HG02885 (cell line): ENCODE data around the gene RAB13.
A peak's percentile ranks its signal among the peaks of the same experiment; 100 is the strongest.
"Not testable (repeated sequence)": the region's sequence is repeated elsewhere in the genome, so short reads cannot be mapped to it uniquely, and the experiment has no call there.

Experiments used
- ATAC-seq: cut with Tn5 transposase; IDR thresholded peaks from one replicate; pipeline ENCODE4 v1.9.1; 2021; ENCODE audit warnings: mild to moderate bottlenecking; ENCODE audit not compliant: unreplicated experiment, poor library complexity

RAB13 gene

GRCh38 chr1:153979091-153979490 lies 7.0 kb downstream of the RAB13 start:
- not testable (repeated sequence) for ATAC-seq

DNA sequence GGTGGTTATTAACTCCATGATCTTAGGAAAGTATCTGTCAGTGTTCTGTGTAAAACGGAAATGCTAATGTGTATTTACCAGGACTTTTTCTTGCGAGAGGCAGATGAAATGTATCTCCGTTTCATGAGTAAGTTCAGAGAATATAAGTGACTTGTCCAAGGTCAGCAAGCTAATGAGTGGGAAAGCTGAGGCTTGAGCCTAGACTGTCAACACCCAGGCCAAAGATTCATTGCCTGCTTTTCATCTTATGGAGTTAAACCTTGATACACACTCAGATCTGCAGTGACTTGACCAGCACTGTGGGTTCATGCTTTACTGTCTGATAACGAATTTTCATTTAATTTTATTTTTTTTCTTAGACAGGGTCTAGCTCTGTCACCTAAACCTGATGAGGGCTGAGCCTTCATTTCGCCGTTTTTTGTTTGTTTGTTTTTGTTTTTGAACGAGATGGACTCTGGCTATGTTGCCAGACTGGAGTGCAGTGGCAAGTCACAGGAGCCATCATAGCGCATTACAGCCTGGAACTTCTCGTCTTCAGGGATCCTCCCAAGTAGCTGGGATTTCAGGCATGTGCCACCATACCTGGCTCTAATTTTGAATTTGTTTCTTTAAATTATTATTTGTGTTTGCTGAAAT lies 7.7 kb downstream of the RAB13 start:
- ATAC-seq, result no peak

DNA sequence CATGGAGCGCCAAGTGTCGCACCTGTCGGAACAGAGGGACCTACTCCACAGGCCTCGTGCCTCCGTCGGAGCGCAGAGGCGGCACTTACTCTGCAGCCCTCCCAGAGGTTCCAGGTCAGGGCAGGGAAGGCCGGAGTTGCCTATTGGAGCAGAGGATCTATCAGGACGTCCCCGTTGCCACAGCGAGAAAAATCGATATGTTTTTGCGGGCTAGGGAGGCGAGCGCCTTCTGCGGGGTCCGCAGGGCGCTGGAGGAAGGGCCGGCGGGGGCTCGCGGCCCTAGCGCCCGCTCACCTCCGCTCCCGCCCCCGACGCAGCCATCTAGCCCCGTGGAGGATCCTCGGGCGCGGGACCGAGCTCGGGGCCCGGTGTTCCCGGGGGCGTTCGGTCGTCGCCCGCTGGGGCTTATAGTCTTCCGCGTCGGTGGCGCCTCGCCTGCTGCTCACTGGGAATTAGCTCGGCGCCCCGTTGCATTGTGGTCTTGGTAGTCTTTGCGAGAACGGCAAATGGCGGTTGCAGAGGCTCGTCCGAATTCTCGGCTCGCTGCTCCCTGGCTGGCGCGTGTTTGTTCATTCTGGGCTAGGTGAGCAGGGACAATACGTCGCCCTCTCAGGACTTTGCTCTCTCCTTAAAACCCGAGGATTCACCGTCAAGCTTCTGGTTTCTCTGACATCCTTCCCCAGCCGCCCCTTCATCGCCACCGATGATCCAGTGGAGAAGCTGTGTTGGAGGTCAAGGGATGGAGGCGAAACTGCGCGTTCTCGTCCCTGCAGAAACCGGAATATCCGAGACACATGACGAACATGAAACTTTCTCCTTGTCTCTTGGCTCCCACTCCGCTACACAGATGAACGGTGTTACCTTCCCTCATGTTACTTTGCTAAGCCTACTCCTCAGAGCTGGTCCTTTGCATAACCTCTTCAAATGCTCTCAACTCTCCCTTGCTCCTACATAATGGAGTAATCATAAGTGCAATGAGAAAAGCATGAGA lies 8.6 kb downstream of the RAB13 start, which contains the start of gene JTB:
Gene JTB (minus strand): TSS at position 425 of the 991 bp plus-strand sequence. CDS start 422 bp downstream, at position 3.
- peak; percentile 85 for ATAC-seq

- no peak for ATAC-seq
These were observed 9.3 kb downstream of the RAB13 start for GRCh38 chr1:153976819-153977249.

GRCh38 chr1:153973525-153973924 lies 12.6 kb downstream of the RAB13 start:
- ATAC-seq, result no peak

DNA sequence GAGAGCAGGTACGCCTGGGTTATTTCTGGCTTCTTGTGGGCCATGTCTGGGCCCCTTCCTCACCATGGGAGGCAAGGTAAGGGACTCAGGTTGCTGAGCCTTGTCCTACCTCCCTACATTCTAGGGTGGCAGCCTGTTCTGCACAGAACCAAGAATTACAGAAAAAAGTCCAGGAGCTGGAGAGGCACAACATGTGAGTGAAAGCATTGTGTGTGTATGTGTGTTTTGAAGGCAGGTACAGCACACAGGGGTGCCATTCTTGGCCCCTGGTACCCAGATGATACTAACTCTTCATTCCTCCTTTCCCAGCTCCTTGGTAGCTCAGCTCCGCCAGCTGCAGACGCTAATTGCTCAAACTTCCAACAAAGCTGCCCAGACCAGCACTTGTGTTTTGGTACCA lies 13.1 kb downstream of the RAB13 start:
- ATAC-seq, result no peak

GRCh38 chr1:153970346-153970745 lies 15.8 kb downstream of the RAB13 start:
- ATAC-seq, result no peak

DNA sequence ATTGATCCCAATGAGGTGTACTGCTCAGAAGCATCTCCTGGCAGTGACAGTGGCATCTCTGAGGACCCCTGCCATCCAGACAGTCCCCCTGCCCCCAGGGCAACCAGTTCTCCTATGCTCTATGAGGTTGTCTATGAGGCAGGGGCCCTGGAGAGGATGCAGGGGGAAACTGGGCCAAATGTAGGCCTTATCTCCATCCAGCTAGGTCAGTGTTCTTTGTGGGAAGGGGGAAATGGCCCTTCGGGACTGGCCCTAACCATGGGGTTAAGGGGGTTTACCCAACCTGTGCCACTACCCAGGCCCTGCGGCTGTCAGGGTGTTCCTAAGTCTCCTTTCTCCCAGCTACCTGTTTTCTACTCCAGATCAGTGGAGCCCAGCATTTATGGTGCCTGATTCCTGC lies 17.2 kb downstream of the RAB13 start:
- no peak for ATAC-seq

DNA sequence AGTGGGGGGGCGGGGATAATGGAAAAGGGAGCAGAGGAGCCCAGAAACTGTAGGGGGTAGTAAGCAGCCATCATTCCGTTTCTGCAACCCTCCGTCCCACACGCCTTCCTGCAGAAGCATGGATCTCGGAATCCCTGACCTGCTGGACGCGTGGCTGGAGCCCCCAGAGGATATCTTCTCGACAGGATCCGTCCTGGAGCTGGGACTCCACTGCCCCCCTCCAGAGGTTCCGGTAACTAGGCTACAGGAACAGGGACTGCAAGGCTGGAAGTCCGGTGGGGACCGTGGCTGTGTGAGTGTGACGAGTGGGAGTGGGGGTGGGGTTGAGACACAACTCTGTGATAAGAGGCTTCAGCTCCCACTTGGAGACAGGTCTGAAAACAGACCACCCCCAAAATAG lies 17.7 kb downstream of the RAB13 start:
- no peak for ATAC-seq

GRCh38 chr1:153968000-153968363 lies 18.2 kb downstream of the RAB13 start:
- no peak for ATAC-seq

DNA sequence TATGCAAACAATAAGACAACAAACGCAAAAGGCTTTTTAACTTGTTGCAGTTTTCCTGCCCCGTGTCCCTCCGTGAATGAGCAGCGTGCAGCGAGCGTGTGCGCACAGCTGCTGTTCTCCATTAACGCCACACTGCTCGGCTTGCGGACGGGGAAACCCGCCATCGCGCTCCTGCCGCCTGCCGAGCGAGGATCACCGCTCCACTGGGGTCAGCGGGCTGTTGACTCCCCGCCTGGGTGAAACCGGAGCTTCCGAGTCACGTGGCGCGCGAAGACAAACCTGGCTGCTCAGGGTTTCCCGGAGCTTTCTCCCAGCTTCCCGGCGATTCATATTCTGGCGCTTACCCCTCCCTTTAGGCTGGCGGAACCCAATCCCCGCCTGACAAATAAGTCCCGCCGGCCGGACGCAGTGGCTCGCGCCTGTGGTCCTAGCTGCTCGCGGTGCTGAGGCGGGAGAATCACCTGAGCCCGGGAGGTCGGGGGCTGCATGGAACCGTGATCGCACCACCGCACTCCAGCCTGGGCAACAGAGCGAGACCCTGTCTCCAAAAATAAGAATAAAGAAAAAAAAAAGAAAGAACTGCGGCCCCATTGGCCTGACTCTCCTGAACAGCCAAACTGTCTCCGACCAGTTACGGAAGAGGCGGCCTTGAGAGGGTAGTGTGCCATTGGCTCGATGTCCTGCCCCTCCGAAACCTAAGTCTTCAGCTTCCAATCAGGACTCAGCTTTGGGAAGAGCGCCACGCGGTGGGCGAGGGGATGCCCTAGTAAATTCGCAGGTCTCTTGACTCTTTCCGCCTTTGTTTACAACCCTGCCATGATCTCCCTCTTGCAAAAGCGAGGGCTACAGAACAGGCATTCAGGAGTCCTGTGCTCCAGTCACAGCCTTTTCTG lies 18.8 kb downstream of the RAB13 start, which contains the start of gene CREB3L4:
Gene CREB3L4 (plus strand): TSS at position 796 of the 893 bp plus-strand sequence. CDS start 624 bp downstream, outside the sequence.
- peak; percentile 75 for ATAC-seq

- no peak for ATAC-seq
These were observed 22.2 kb downstream of the RAB13 start for GRCh38 chr1:153963850-153964331.

DNA sequence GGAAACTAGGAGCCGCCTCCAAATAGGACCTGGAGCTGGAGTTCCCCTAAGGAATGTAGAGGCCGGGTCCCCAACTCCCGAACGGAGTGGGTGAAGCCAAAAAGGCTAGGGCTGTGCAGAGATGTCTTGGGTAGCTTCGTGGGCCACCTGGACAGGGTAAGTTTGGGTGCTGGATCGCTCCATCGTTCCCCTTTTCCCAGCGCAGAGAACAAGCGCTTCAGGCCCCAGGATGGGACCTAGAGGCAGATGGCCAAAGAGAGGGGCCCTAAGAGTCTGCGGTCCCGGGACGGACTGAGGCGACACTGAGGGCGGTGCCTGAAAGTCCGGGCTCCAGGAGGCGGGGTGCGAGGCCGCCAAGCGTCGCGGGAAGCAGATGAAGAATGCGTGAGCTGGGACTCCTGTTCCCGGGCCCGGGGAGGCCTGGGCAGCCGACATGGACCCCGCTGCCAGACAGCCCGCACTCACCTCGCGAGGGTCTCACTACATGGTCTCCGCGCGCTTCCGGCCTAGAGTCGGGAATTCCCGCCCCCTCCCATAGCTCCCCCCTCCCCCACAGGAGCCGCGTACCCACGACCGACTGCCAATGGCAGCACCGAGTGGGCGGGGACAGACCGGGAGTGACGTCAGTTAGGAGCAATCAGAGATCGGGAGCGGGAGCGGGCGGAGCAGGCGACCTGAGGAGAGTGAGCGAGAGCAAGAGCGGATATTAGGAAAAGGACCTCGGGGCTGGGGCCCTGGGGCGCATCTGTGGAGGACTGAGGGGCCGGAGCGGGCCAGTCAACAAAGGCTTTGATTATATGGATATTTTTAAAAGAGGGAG lies 22.9 kb downstream of the RAB13 start, which contains the start of gene SLC39A1:
Gene SLC39A1 (minus strand): TSS at position 508 of the 820 bp plus-strand sequence. CDS start 822 bp downstream, outside the sequence.
- peak; percentile 56 for ATAC-seq

DNA sequence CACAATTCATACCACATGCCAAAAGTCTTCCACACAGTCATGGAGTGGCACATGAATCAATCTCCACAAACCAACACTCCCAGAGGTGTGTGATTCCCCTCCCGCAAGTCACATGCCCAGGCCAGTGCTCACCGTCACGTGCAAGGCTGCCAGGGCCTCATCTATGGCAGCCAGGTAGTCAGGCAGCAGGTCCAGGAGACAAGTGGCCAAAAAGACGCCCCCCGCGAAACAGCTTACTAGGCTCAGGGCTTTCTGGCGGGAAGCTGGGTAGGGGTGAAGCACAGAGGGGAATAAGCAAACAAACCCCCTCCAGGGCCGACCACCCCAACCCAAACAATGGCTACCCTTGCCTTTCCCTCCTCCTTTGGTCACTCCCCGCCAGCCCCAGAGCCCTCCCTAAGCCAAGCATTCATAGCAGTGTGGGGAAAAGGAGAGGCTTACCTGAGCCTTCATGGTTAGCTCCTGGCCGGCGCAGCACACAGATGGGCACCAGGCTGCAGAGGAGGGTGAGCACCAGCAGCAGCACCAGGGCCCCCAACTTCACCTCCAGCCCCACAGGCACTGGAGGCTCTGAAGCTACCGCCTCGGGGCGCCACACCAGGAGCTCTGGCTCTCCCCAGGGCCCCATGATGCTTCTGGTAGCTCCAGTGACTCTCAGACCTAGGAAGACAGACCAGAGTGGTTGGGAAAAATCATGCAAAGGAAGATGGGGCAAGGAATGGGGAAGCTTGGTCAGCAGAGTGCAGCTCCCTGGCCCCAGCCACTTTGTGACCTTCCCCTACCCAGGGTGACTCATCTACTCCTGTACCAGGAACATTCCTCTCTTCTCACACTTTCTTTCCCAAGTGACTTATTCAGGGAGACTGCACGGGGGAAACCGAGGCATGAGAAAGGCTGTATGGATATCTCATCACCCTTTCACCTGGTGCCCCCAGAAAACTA lies 23.8 kb downstream of the RAB13 start:
- ATAC-seq, result no peak

DNA sequence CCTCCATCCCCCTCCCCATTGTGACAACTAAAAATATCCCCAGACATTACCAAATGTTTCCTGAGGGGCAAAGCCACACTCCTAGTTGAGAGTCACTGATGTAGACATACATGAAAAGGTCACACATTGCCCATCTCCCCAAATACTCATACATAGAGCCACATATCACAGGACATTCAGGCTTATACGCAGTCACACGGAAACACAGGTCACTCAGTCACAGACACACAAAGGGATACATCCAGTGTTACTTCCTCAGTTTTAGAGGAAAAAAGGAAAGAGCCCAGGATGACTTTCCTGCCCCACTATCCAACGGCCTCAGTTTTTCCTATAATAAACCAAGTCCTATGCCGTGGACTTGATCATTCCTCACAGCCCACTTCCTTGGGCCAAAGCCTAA lies 24.7 kb downstream of the RAB13 start:
- no peak for ATAC-seq

- ATAC-seq, result no peak
These were observed 25.9 kb downstream of the RAB13 start for GRCh38 chr1:153960206-153960605.

DNA sequence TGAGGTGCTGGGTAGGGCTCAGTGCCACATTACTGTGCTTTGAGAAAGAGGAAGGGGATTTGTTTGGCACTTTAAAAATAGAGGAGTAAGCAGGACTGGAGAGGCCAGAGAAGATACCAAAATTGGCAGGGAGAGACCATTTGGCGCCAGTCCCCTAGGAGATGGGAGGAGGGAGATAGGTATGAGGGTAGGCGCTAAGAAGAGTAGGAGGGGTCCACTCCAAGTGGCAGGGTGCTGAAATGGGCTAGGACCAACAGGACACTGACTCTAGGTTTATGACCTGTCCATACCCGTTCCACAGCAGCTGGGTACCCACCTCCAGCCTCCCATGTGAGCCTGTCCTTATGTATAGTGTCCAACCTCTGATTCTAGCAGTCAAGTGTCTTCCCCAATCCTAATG lies 26.7 kb downstream of the RAB13 start:
- no peak for ATAC-seq

GRCh38 chr1:153958961-153959260 lies 27.2 kb downstream of the RAB13 start:
- no peak for ATAC-seq
